ENCODE results near the gene FGF1. TPM values are rescaled to one million over a fixed set of nuclear protein-coding genes. Genes with fewer than 3 reads are reported as not detected.
A peak's percentile ranks its signal among the peaks of the same experiment; 100 is the strongest.

Gene FGF1
- total RNA-seq, 2 donors from 2014 or later: 0.77 TPM; not detected in 1

DNA sequence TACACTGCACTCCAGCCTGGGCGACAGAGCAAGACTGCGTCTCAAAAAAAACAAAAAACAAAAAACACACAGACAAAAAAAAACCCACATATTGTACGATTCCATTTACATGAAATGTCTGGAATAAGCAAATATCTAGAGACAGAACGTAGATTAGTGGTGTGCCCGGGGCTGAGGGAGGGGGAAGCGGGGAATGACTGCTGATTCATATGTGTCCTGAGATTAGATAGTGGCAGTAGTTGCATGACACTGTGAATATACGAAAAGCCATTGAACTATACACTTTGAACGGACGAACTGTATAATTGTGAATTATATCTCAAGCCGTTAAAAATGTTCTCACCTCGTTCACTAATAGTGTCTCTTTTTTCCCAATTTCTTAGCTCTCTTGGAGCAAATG is 23.9 kb downstream of the FGF1 start:
- no peaks in the 10 kb centered on the region for H3K9me3 ChIP-seq (ENCODE audit: control insufficient read depth, low read length)
- peaks cover 5% of the 10 kb centered on the region for H3K4me1 ChIP-seq (ENCODE audit: control insufficient read depth, insufficient read depth, low read length)
- Mint-ChIP-seq H3K27ac (no peak overlapping the region), H3K27me3 (ENCODE audit: insufficient read depth) (peaks cover 3% of the 10 kb centered on the region), H3K9me3 (no peaks in the 10 kb centered on the region), H3K36me3 (ENCODE audit: low read depth) (no peaks in the 10 kb centered on the region), H3K4me3 (no peak overlapping the region), H3K4me1 (peaks cover 9% of the 10 kb centered on the region)
- no peak for DNase-seq
- 95 to 97% methylated on average over 8 to 11 of the region's 11 CpGs for WGBS, 2 experiments (ENCODE audit: insufficient coverage in 1 of 2, insufficient read length in 1 of 2)
- no peak overlapping the region for H3K4me3 ChIP-seq (ENCODE audit: low read length)
- no peak overlapping the region for H3K9ac ChIP-seq (ENCODE audit: extremely low read depth, low read length, poor library complexity, severe bottlenecking)
- no peaks in the 10 kb centered on the region for H3K27me3 ChIP-seq (ENCODE audit: control insufficient read depth, insufficient read depth, low read length, poor library complexity, severe bottlenecking)
- no peak overlapping the region for H3K27ac ChIP-seq (ENCODE audit: low read depth, low read length)
- H3K36me3 ChIP-seq (ENCODE audit: control insufficient read depth, insufficient read depth, low read length): no peaks in the 10 kb centered on the region
- TF ChIP-seq, protein P1, sequence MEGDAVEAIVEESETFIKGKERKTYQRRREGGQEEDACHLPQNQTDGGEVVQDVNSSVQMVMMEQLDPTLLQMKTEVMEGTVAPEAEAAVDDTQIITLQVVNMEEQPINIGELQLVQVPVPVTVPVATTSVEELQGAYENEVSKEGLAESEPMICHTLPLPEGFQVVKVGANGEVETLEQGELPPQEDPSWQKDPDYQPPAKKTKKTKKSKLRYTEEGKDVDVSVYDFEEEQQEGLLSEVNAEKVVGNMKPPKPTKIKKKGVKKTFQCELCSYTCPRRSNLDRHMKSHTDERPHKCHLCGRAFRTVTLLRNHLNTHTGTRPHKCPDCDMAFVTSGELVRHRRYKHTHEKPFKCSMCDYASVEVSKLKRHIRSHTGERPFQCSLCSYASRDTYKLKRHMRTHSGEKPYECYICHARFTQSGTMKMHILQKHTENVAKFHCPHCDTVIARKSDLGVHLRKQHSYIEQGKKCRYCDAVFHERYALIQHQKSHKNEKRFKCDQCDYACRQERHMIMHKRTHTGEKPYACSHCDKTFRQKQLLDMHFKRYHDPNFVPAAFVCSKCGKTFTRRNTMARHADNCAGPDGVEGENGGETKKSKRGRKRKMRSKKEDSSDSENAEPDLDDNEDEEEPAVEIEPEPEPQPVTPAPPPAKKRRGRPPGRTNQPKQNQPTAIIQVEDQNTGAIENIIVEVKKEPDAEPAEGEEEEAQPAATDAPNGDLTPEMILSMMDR (conservative IDR thresholded peaks at IDR 0.05): no peak

DNA sequence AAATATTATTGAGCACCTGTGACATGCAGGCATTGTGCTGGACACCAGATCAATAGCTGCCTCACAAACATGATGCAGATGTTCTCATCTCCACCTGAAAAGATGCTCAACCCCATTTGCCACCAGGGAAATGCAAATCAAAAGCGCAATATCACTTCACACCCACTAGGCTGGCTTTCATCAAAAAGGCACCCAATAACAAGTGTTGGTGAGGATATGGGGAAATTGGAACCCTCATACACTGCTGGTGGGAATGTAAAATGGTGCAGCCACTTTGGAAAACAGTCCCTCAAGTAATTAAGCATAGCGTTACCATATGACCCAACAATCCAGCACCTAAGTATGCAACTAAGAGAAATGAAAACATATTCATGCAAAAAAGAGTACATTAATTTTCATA is 24.7 kb downstream of the FGF1 start:
- H3K27ac Mint-ChIP-seq: no peak overlapping the region
- peaks cover 3% of the 10 kb centered on the region for H3K27me3 Mint-ChIP-seq (ENCODE audit: insufficient read depth)
- no peak overlapping the region for H3K4me3 Mint-ChIP-seq
- Histone ChIP-seq H3K4me1 (ENCODE audit: control insufficient read depth, insufficient read depth, low read length) (peaks cover 5% of the 10 kb centered on the region), H3K4me3 (ENCODE audit: low read length) (no peak overlapping the region), H3K36me3 (ENCODE audit: control insufficient read depth, insufficient read depth, low read length) (no peaks in the 10 kb centered on the region), H3K27me3 (ENCODE audit: control insufficient read depth, insufficient read depth, low read length, poor library complexity, severe bottlenecking) (no peaks in the 10 kb centered on the region), H3K9ac (ENCODE audit: extremely low read depth, low read length, poor library complexity, severe bottlenecking) (no peak overlapping the region), H3K9me3 (ENCODE audit: control insufficient read depth, low read length) (no peaks in the 10 kb centered on the region), H3K27ac (ENCODE audit: low read depth, low read length) (no peak overlapping the region)
- no peak for DNase-seq
- no peaks in the 10 kb centered on the region for H3K36me3 Mint-ChIP-seq (ENCODE audit: low read depth)
- H3K4me1 Mint-ChIP-seq: peaks cover 12% of the 10 kb centered on the region
- 100% methylated on average over 2 of the region's 2 CpGs; no CpG with 5 or more reads in 1 of the 2 experiments for WGBS, 2 experiments (ENCODE audit: insufficient coverage in 1 of 2, insufficient read length in 1 of 2)
- TF ChIP-seq, protein P1 (conservative IDR thresholded peaks at IDR 0.05): peak; percentile 32
- H3K9me3 Mint-ChIP-seq: no peaks in the 10 kb centered on the region

DNA sequence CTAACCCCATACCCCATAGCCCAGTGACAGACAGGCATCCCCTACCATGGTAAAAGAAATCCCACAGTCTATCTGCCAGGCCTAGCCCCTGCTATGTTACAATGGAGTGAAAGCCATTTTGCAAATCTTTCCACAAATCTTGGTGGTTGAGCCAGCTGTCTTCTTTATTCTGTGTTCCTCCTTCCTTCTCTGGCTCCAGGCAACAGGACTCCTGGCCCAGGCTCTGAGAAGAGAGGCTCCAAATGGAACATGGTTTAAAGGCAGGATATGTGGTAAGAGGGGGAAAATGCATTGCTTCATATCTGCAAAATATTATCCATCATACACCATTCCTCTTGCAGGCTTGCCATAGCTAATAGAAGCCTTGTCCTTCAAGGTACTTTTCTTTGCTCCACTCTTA is 25.2 kb downstream of the FGF1 start:
- Histone ChIP-seq H3K4me3 (ENCODE audit: low read length) (no peak overlapping the region), H3K9me3 (ENCODE audit: control insufficient read depth, low read length) (no peaks in the 10 kb centered on the region), H3K27me3 (ENCODE audit: control insufficient read depth, insufficient read depth, low read length, poor library complexity, severe bottlenecking) (no peaks in the 10 kb centered on the region), H3K27ac (ENCODE audit: low read depth, low read length) (no peak overlapping the region), H3K9ac (ENCODE audit: extremely low read depth, low read length, poor library complexity, severe bottlenecking) (no peak overlapping the region), H3K36me3 (ENCODE audit: control insufficient read depth, insufficient read depth, low read length) (no peaks in the 10 kb centered on the region), H3K4me1 (ENCODE audit: control insufficient read depth, insufficient read depth, low read length) (peaks cover 5% of the 10 kb centered on the region)
- no peak for DNase-seq
- Mint-ChIP-seq H3K27me3 (ENCODE audit: insufficient read depth) (peaks cover 3% of the 10 kb centered on the region), H3K36me3 (ENCODE audit: low read depth) (no peaks in the 10 kb centered on the region), H3K9me3 (no peaks in the 10 kb centered on the region), H3K4me1 (peaks cover 16% of the 10 kb centered on the region), H3K4me3 (no peak overlapping the region), H3K27ac (no peak overlapping the region)
- TF ChIP-seq, protein P1 (conservative IDR thresholded peaks at IDR 0.05): no peak
